NCI-H1417 treated with DMSO at 0.1 percent for 48 hours (cell line): ENCODE measurements around the gene MAN2B2.
"Not testable (repeated sequence)": the region's sequence is repeated elsewhere in the genome, so short reads cannot be mapped to it uniquely, and the experiment has no call there.

Experiments used
- DNase-seq: peaks from one replicate; lab custom pipeline; 2025; lab: John Stamatoyannopoulos, UW

MAN2B2 gene

GRCh38 chr4:6644792-6645530 lies 70.0 kb downstream of the MAN2B2 start:
- no peak for DNase-seq

- DNase-seq, result no peak
Observed at GRCh38 chr4:6647169-6647568, 72.2 kb downstream of the MAN2B2 start.

- no peak for DNase-seq
Observed at GRCh38 chr4:6647582-6648230, 72.7 kb downstream of the MAN2B2 start.

DNA sequence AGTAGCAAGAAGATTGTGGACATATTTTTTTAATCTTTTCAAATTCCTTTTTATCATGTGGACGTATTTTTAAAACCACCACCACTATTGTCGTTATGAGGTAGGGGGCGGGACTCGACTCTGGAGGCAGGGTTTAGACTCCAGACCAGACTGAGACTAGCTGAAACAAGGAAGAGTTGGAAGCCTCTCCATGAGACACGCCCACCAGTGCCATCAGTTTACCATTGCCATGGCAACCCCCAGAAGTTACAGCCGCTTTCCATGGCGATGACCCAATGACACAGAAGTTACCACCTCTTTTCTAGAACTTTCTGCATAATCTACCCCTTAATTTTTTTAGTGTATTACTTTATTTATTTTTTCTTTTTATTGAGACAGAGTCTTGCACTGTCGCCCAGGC lies 74.2 kb downstream of the MAN2B2 start:
- no peak for DNase-seq

DNA sequence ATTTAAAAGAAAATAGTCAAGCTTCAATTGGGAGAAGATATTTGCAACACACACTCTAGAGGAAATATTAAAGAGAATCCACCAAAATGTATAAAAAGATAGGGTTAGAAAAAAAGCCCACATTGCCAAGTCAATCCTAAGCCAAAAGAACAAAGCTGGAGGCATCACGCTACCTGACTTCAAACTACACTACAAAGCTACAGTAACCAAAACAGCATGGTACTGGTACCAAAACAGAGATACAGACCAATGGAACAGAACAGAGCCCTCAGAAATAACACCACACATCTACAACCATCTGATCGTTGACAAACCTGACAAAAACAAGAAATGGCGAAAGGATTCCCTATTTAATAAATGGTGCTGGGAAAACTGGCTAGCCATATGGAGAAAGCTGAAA lies 79.2 kb downstream of the MAN2B2 start:
- DNase-seq, result not testable (repeated sequence)

DNA sequence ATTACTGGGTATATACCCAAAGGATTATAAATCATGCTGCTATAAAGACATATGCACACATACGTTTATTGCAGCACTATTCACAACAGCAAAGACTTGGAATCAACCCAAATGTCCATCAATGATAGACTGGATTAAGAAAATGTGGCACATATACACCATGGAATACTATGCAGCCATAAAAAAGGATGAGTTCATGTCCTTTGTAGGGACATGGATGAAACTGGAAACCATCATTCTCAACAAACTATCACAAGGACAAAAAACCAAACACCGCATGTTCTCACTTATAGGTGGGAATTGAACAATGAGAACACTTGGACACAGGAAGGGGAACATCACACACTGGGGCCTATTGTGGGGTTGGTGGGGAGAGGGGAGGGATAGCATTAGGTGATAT lies 80.3 kb downstream of the MAN2B2 start:
- not testable (repeated sequence) for DNase-seq

DNA sequence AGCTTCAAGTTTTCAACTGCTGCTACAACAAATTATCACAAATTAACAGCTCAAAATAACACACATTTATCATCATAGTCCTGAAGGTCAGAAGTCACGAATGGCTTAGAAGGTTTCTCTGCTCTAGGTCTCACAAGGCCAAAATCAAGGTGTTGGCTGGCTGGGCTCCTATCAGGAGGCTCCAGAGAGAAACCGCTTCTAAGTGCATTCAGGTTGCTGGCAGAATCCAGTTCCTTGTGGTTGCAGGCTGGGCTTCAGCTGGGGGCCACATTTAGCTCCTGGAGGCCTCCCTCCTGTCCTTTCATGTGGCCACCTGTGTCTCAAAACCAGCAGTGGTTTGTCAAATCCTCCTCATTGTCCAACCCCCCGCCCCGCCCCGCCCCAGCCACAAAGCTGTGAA lies 80.9 kb downstream of the MAN2B2 start:
- no peak for DNase-seq

DNA sequence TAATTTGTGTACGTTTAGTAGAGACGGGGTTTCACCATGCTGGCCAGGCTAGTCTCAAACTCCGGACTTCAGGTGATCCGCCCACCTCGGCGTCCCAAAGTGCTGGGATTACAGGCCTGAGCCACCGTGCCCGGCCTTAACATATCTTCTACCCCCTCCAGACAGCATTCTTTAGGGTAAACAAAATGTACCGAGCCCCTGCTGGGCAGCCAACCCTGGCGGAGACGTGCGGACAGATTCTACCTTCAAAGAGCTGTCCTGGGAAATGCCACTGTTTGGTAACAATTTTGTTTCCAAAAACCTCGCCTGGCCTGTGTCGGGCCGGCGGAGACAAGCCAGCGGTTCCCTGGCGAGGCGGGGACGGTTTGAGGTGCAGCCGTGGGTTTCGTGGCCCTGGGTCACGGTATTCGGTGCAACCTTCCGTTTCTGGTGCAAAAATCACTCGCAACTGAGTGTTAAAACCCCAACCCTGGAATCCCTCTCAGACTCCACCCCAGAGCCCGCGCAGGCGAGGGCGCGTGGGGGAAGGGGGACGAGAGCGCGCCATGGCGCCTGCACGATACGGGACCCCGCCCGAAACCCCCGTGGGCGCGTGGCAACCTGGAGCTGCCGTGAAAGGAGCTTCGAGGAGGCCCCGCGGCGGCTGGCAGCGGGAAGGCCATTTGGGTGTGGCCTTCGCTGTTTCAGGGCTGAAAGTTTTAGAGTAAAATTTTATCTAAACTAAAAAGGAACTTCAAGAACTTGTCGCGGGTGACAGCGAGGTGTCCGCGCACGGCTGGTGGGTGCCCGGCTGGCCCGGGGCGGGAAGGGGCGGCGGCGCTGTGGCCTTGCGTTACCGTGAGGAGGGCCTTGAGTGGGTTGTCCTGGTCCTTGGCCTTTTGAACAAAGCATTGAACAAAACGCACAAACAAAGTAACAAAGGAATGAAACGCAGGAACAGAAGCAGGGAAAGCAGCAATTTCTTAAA lies 82.5 kb downstream of the MAN2B2 start:
- DNase-seq, result no peak

DNA sequence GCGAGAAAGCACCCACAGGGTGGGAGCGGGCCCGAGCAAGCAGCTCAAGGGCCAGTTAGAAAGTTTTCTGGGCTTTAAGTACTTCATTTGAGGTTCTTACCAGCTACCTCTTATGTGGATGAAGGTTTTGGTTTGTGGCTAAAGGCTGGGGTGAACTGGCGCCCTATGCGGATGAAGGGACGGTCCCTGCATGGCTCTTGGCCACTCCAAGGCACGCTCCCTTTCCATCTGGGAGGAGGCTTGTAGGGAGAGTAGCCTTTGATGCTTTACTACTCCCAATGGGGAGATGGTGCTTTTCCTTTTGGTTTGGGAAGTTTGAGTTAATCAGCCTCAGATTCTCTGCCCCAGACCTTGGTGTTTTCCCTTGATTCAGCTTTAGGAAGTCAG lies 83.2 kb downstream of the MAN2B2 start:
- no peak for DNase-seq

DNA sequence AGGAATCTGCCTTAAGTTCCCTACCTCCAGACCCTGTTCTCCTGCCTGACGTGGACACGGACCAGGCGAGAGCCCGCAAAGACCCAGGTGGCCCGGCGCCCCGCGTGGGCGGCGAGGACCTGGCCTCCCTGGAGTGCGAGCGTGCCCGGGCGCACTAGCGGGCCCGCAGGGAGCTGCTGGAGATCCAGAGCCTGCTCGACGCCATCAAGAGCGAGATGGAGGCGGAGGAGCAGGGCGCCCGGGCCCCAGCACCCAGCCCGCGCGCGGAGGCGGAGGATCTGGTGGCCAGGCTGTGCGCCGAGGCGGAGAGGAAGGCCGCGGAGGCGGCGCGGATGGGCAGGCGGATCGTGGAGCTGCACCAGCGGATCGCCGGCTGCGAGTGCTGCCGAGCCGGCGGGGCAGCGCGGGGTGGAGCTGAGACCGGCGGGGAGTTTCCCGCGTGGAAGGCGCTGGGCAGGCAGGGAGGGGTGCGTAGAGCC lies 83.6 kb downstream of the MAN2B2 start:
- no peak for DNase-seq

GRCh38 chr4:6659897-6660296 lies 84.9 kb downstream of the MAN2B2 start:
- DNase-seq, result no peak

DNA sequence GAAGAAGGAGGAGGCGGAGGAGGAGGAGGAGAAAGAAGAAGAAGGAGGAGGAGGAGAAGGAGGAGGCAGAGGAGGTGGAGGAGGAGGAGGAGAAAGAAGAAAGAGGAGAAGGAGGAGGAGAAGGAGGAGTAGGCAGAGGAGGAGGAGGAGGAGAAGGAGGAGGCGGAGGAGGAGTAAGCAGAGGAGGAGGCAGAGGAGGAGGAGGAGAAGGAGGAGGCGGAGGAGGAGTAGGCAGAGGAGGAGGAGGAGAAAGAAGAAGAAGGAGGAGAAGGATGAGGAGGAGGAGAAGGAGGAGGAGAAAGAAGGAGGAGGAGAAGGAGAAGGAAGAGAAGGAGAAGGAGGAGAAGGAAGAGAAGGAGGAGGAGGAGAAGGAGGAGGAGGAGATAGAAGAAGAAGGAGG lies 85.4 kb downstream of the MAN2B2 start:
- DNase-seq, result no peak

DNA sequence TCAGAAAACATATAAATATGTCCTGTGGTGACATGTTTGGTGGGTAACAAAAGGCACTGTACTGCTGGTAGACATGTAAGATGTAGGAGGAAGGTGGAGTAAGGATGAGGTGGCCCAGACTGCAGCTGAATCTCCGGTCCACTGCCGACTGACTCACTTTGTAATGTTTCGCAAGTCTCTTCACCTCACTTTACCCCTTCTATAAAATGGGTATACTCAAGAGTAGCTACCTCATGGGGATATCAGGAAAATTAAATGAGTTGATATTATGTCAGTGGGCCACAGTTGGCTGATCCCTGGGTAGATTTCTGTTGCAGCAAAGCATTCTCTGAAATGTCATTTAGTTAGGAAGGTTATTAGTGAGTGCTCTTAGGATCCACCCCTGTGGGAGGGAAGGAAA lies 87.6 kb downstream of the MAN2B2 start:
- no peak for DNase-seq

GRCh38 chr4:6663596-6664393 lies 88.8 kb downstream of the MAN2B2 start:
- DNase-seq, result no peak

DNA sequence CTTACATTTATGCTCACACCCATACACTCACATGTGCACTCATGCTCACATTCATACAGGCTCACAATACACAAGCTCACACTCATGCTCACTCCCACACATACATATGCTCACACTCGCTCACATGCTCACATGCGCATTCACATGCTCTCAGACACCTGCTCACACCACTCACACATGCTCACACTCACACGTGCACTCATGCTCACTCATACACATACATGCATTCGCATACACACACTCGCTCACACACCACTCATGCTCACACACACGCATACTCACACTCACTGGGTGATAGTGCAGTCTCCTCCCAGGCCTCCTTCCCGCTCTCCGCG lies 90.3 kb downstream of the MAN2B2 start:
- DNase-seq, result no peak

- no peak for DNase-seq
Observed at GRCh38 chr4:6668391-6668790, 93.4 kb downstream of the MAN2B2 start.

DNA sequence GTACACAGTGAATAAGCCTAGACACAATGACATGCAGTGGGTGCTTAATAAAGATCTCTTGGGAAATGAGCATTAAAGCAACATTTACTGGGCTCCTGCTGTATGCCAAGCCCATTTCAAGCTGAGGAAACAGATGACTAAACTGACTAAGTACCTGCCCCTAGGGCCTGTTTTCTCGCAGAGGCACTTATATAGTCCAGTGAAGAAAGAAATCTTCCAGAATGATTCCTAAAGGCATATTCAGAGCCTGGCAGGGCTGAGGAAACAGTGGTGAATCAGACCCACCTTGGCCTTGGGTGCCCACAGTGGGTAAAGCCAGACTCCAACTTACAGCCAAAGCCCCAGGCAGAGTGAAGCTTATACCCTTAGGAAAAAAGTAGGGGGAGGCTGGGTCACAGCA lies 96.7 kb downstream of the MAN2B2 start:
- DNase-seq, result no peak

DNA sequence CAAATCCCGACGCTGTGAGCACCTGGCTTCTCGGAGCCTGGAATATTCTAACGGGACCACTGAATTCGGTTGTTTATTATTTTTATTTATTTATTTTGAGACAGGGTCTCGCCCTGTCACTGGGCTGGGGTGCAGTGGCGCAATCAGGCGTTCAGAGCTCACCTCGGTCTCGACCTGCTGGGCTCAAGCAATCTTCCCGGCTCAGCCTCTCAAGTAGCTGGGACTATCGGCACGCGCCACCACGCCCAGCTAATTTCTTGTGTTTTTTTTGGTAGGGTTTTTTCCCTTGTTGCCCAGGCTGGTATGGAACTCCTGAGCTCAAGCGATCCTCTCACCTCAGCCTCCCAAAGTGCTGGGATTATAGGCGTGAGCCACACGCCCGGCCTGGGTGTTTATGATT lies 97.1 kb downstream of the MAN2B2 start:
- no peak for DNase-seq

DNA sequence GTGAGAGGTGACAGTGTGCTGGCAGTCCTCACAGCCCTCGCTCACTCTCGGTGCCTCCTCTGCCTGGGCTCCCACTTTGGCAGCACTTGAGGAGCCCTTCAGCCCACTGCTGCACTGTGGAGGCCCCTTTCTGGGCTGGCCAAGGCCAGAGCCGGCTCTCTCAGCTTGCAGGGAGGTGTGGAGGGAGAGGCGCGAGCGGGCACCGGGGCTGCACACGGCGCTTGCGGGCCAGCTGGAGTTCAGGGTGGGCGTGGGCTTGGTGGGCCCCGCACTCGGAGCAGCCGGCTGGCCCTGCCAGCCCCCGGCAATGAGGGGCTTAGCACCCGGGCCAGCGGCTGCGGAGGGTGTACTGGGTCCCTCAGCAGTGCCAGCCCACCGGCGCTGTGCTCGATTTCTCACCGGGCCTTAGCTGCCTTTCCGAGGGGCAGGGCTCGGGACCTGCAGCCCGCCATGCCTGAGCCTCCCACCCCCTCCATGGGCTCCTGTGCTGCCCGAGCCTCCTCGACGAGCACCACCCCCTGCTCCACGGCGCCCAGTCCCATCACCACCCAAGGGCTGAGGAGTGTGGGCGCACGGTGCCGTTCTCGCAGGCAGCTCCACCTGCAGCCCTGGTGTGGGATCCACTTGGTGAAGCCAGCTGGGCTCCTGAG lies 97.7 kb downstream of the MAN2B2 start:
- not testable (repeated sequence) for DNase-seq
